Activated naive CD4-positive, alpha-beta T cell treated with anti-CD3 and anti-CD28 coated beads, Interleukin-2, amount 50 U/mL, for 72 hours (primary cell): ENCODE results near the gene MVD. TPM values are rescaled to one million over a fixed set of nuclear protein-coding genes. Genes with fewer than 3 reads are reported as not detected.

Experiments
- ATAC-seq, 2 donors: fragments of 150-1000 bp; cut with Tn5 transposase; 2 replicates each; pipeline ENCODE4 v1.10.0; 2021; ENCODE audit warnings: mild to moderate bottlenecking in 2 of 2, moderate library complexity in 2 of 2
- DNase-seq, 2 donors: peaks; one replicate each; pipeline ENCODE4 v3.0.0; 2021 to 2022; ENCODE audit warnings: low spot score in 2 of 2
- H3K27ac Mint-ChIP-seq, 2 donors: one replicate each; pipeline ENCODE4 v1.8.0; 2022; ENCODE audit warnings: mild to moderate bottlenecking in 2 of 2, mixed read lengths in 2 of 2
- H3K36me3 Mint-ChIP-seq, 2 donors: one replicate each; pipeline ENCODE4 v1.8.0; 2022; ENCODE audit warnings: mixed read lengths in 2 of 2
- H3K9me3 Mint-ChIP-seq, 2 donors: one replicate each; pipeline ENCODE4 v1.8.0; 2022; ENCODE audit warnings: mixed read lengths in 2 of 2
- total RNA-seq, 2 donors: library from RNA; stranded (reverse); gene quantifications; one replicate each; pipeline ENCODE4 v1.2.3, GENCODE V29; 2022

Gene MVD
- total RNA-seq, 2 donors from 2014 or later = 91.6 to 96.1 TPM

GRCh38 chr16:88653596-88654362 is 9.1 kb downstream of the MVD start:
- Mint-ChIP-seq H3K9me3 (no peaks in the 10 kb centered on the region), H3K36me3 (peaks cover 5 to 10% of the 10 kb centered on the region in 2 donors), H3K27ac (peak overlapping the region in 1 of 2 donors; percentile 89)

GRCh38 chr16:88653101-88653500 is 9.8 kb downstream of the MVD start:
- DNase-seq (no peak), ATAC-seq (no peak)
- Mint-ChIP-seq H3K36me3 (peaks cover 5 to 10% of the 10 kb centered on the region in 2 donors), H3K27ac (peak overlapping the region; percentile 30 to 89), H3K9me3 (no peaks in the 10 kb centered on the region)

More at GRCh38 chr16:88653596-88654362, 9.1 kb downstream of the MVD start:
- DNase-seq (no peak), ATAC-seq (no peak)

- H3K36me3 Mint-ChIP-seq = peaks cover 5 to 10% of the 10 kb centered on the region in 2 donors
- H3K27ac Mint-ChIP-seq = no peak overlapping the region
- no peaks in the 10 kb centered on the region for H3K9me3 Mint-ChIP-seq
- DNase-seq (no peak), ATAC-seq (no peak)
These were observed 10.2 kb downstream of the MVD start for GRCh38 chr16:88652762-88653063.

- peaks cover 5 to 10% of the 10 kb centered on the region in 2 donors for H3K36me3 Mint-ChIP-seq
- H3K9me3 Mint-ChIP-seq = no peaks in the 10 kb centered on the region
- DNase-seq (no peak), ATAC-seq (no peak)
- peak overlapping the region; percentile 90 to 94 for H3K27ac Mint-ChIP-seq
These were observed 10.7 kb downstream of the MVD start for GRCh38 chr16:88651989-88652761.

- DNase-seq = peak; percentile 80 to 92
- ATAC-seq = peak; percentile 90 to 94
- peaks cover 5 to 10% of the 10 kb centered on the region in 2 donors for H3K36me3 Mint-ChIP-seq
- H3K9me3 Mint-ChIP-seq = no peaks in the 10 kb centered on the region
- peak overlapping the region; percentile 90 to 94 for H3K27ac Mint-ChIP-seq
These were observed 11.5 kb downstream of the MVD start for GRCh38 chr16:88651276-88651988.

- H3K9me3 Mint-ChIP-seq = no peaks in the 10 kb centered on the region
- DNase-seq (peak; percentile 88 to 93), ATAC-seq (peak; percentile 83 to 93)
- peaks cover 5 to 10% of the 10 kb centered on the region in 2 donors for H3K36me3 Mint-ChIP-seq
- peak within 1 kb of the TSS; percentile 90 to 94 for H3K27ac Mint-ChIP-seq
These were observed 12.1 kb downstream of the MVD start, which contains the start of gene CYBA for GRCh38 chr16:88650749-88651275. CYBA (minus strand) TSS chr16:88651053; CDS start chr16:88651013, 40 bp downstream.

- Mint-ChIP-seq H3K9me3 (no peaks in the 10 kb centered on the region), H3K27ac (peak overlapping the region in 1 of 2 donors; percentile 90), H3K36me3 (peaks cover 5 to 10% of the 10 kb centered on the region in 2 donors)
- DNase-seq (peak in 1 of 2 donors; percentile 43), ATAC-seq (peak in 1 of 2 donors; percentile 1)
These were observed 12.8 kb downstream of the MVD start for GRCh38 chr16:88649924-88650748.

- Mint-ChIP-seq H3K9me3 (no peaks in the 10 kb centered on the region), H3K27ac (peak overlapping the region; percentile 65 to 72), H3K36me3 (peaks cover 5 to 6% of the 10 kb centered on the region in 2 donors)
- ATAC-seq = no peak
- DNase-seq = no peak
These were observed 13.5 kb downstream of the MVD start for GRCh38 chr16:88649195-88649923.

- no peaks in the 10 kb centered on the region for H3K9me3 Mint-ChIP-seq
- H3K36me3 Mint-ChIP-seq = peaks cover 5 to 6% of the 10 kb centered on the region in 2 donors
- no peak overlapping the region for H3K27ac Mint-ChIP-seq
- ATAC-seq = no peak
- no peak for DNase-seq
These were observed 15.5 kb downstream of the MVD start for GRCh38 chr16:88647178-88648070.

- DNase-seq = no peak
- no peak overlapping the region for H3K27ac Mint-ChIP-seq
- peaks cover 5 to 12% of the 10 kb centered on the region in 2 donors for H3K36me3 Mint-ChIP-seq
- no peaks in the 10 kb centered on the region for H3K9me3 Mint-ChIP-seq
- ATAC-seq = no peak
These were observed 16.4 kb downstream of the MVD start for GRCh38 chr16:88646345-88647034.

GRCh38 chr16:88645941-88646340 is 16.9 kb downstream of the MVD start:
- H3K36me3 Mint-ChIP-seq = peaks cover 5 to 12% of the 10 kb centered on the region in 2 donors
- no peak overlapping the region for H3K27ac Mint-ChIP-seq
- no peak for DNase-seq
- no peak for ATAC-seq
- H3K9me3 Mint-ChIP-seq = no peaks in the 10 kb centered on the region

GRCh38 chr16:88645455-88645854 is 17.4 kb downstream of the MVD start:
- ATAC-seq (no peak), DNase-seq (no peak)
- Mint-ChIP-seq H3K36me3 (peaks cover 5 to 12% of the 10 kb centered on the region in 2 donors), H3K9me3 (no peaks in the 10 kb centered on the region), H3K27ac (no peak overlapping the region)

- no peak for DNase-seq
- no peak for ATAC-seq
- H3K9me3 Mint-ChIP-seq = no peaks in the 10 kb centered on the region
- no peak overlapping the region for H3K27ac Mint-ChIP-seq
- H3K36me3 Mint-ChIP-seq = peaks cover 0 to 7% of the 10 kb centered on the region in 2 donors
These were observed 19.3 kb downstream of the MVD start for GRCh38 chr16:88643644-88643932.
